Esophagus muscularis mucosa (tissue), 4 donors: Measurements from ENCODE around the gene SNX27. TPM values are rescaled to one million over a fixed set of nuclear protein-coding genes. Genes with fewer than 3 reads are reported as not detected.

Source experiments
- DNase-seq: peaks from one replicate; pipeline ENCODE4 v3.0.0-alpha.2; 2017; ENCODE audit errors: extremely low spot score
- H3K27ac ChIP-seq, 4 donors: fragments of 200-600 bp; sonication (generic); replicated peaks in 1 of 4; 1 replicate in 3 of 4; 2 replicates in 1 of 4; pipeline ENCODE4 v1.5.1; 2016 to 2019; ENCODE audit warnings: mild to moderate bottlenecking in 1 of 4
- H3K27me3 ChIP-seq, 4 donors: fragments of 200-600 bp; sonication (generic); one replicate each; pipeline versions ENCODE4 v1.5.1 to v1.6.0; 2016 to 2019
- H3K36me3 ChIP-seq, 4 donors: fragments of 200-600 bp; sonication (generic); one replicate each; pipeline ENCODE4 v1.5.1; 2016 to 2019
- H3K4me1 ChIP-seq, 4 donors: fragments of 200-600 bp; sonication (generic); one replicate each; pipeline ENCODE4 v1.5.1; 2016 to 2019
- H3K4me3 ChIP-seq, 4 donors: fragments of 200-600 bp; sonication (generic); 1 replicate in 2 of 4; 2 replicates in 2 of 4; pipeline ENCODE4 v1.5.1; 2016 to 2019; ENCODE audit warnings: mild to moderate bottlenecking in 4 of 4, moderate library complexity in 1 of 4
- H3K9me3 ChIP-seq, 4 donors: fragments of 200-600 bp; sonication (generic); 1 replicate in 3 of 4; 2 replicates in 1 of 4; pipeline ENCODE4 v1.5.1; 2016 to 2019
- EP300 ChIP-seq: sonication (generic); formaldehyde crosslinking; IDR thresholded peaks from one replicate; pipeline ENCODE4 v1.6.1; 2017; ENCODE audit warnings: antibody characterized with exemption
- POLR2A ChIP-seq: fragments of 450-650 bp; IDR thresholded peaks from one replicate; pipeline ENCODE4 v1.6.1; 2017; ENCODE audit warnings: antibody characterized with exemption, moderate library complexity, mild to moderate bottlenecking, low read depth
- POLR2AphosphoS5 ChIP-seq, 2 donors: sonication (generic); formaldehyde crosslinking; IDR thresholded peaks; one replicate each; pipeline ENCODE4 v1.6.1; 2017; ENCODE audit warnings: antibody characterized with exemption in 2 of 2
- WGBS: methylation state at CpG from one replicate; pipeline ENCODE4 v1.1.5; 2018; 5-methylcytosine and 5-hydroxymethylcytosine counted together
- intact Hi-C: fragments of 100-400 bp; cut with DNase I; formaldehyde crosslinking; loops from one replicate; pipeline ENCODE4 v1.15.1; 2023
- total RNA-seq, 4 donors: library from RNA; depleted of rRNA; stranded (reverse); fragments of >200 nt; gene quantifications; one replicate each; pipeline versions ENCODE4 v1.1.0 to v1.2.1, GENCODE V29; 2016
- TF ChIP-seq, protein P1 (sequence below), 3 experiments: fragments of 200-600 bp in 2 of 3; fragments of 450-650 bp in 1 of 3; sonication (generic) in 2 of 3; IDR thresholded peaks; one replicate each; pipeline ENCODE4 v1.5.1; 2017 to 2019; ENCODE audit warnings: antibody characterized with exemption in 3 of 3, mild to moderate bottlenecking in 2 of 3, moderate library complexity in 1 of 3

SNX27 gene
- 10 to 100 TPM; 39.4 to 55.4 (median 49.6) TPM for total RNA-seq

DNA sequence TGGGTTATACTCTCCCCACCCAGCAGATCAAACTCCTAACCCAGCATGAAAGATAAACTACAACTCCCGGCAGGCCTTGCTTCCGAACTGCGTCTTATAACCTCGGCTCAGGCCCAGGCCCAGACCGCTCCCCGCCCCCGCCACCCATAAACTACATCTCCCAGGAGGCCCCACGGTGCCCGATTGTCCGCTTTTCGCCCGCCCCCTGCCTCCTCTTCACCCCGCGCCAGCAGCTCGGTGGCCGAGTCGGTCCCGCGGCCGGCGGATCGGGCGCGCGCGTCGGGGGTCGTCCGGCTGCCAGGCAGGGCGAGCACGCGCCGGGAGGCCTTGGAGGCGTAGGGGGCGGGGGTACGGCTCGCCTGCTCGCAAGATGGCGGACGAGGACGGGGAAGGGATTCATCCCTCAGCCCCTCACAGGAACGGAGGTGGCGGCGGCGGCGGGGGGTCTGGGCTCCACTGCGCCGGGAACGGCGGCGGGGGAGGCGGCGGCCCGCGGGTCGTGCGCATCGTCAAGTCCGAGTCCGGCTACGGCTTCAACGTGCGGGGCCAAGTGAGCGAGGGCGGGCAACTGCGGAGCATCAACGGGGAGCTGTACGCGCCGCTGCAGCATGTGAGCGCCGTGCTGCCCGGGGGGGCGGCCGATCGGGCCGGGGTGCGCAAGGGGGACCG is at the start of gene SNX27:
TSS of gene SNX27 (plus strand) at position 219 of the 669 bp plus-strand sequence. CDS start at position 371, 152 bp downstream.
- Histone ChIP-seq H3K27me3 (no peaks in the 10 kb centered on the region), H3K4me3 (peak within 1 kb of the TSS; percentile 92 to 100 (median 94)), H3K4me1 (peaks cover 12 to 63% (median 56%) of the 10 kb centered on the region in 4 donors), H3K27ac (peak within 1 kb of the TSS; percentile 96 to 99 (median 98)), H3K36me3 (no peaks in the 10 kb centered on the region), H3K9me3 (no peaks in the 10 kb centered on the region)
- intact Hi-C loops, result no loop called here
- DNase-seq, result peak; percentile 99
- 0% methylated on average over 1 of the region's 79 CpGs for WGBS
- TF ChIP-seq POLR2A (peak; percentile 50), POLR2AphosphoS5 (IDR thresholded peaks at IDR 0.05) (peak; percentile 62 to 80)
- TF ChIP-seq, protein P1, sequence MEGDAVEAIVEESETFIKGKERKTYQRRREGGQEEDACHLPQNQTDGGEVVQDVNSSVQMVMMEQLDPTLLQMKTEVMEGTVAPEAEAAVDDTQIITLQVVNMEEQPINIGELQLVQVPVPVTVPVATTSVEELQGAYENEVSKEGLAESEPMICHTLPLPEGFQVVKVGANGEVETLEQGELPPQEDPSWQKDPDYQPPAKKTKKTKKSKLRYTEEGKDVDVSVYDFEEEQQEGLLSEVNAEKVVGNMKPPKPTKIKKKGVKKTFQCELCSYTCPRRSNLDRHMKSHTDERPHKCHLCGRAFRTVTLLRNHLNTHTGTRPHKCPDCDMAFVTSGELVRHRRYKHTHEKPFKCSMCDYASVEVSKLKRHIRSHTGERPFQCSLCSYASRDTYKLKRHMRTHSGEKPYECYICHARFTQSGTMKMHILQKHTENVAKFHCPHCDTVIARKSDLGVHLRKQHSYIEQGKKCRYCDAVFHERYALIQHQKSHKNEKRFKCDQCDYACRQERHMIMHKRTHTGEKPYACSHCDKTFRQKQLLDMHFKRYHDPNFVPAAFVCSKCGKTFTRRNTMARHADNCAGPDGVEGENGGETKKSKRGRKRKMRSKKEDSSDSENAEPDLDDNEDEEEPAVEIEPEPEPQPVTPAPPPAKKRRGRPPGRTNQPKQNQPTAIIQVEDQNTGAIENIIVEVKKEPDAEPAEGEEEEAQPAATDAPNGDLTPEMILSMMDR (IDR thresholded peaks at IDR 0.05), result no peak

DNA sequence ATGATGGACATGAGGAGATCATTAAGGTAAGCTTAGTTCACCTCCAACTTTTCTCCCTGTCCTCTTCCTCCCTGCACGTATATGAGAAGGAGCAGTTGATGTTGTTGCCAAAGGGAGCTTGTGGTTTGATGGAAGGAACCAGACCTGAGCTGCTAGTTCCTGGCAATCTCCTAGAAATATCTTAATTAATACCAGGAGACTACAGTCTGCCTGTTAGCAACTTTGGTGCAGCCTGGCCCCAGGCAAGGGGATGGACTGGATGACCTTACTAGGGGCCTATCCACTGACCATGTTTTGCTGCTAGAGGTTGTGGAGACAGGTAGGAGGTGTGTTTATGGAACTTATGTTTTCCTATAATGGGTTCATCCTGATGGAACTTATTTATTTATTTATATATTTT is 49.2 kb upstream of the SNX27 start:
- intact Hi-C loops, result no loop called here
- WGBS, result 75% methylated on average over 1 of the region's 1 CpG
- peaks cover 0 to 6% (median 0%) of the 10 kb centered on the region in 4 donors for H3K4me1 ChIP-seq
- no peak overlapping the region for H3K4me3 ChIP-seq
- no peak for TF ChIP-seq POLR2A
- TF ChIP-seq POLR2AphosphoS5 (IDR thresholded peaks at IDR 0.05), result no peak
- no peak for TF ChIP-seq EP300
- TF ChIP-seq, protein P1 (IDR thresholded peaks at IDR 0.05), result no peak
- no peak for DNase-seq
- H3K27me3 ChIP-seq, result no peaks in the 10 kb centered on the region
- no peak overlapping the region for H3K27ac ChIP-seq
- no peaks in the 10 kb centered on the region for H3K9me3 ChIP-seq
- H3K36me3 ChIP-seq, result peaks cover 15 to 46% (median 26%) of the 10 kb centered on the region in 4 donors

DNA sequence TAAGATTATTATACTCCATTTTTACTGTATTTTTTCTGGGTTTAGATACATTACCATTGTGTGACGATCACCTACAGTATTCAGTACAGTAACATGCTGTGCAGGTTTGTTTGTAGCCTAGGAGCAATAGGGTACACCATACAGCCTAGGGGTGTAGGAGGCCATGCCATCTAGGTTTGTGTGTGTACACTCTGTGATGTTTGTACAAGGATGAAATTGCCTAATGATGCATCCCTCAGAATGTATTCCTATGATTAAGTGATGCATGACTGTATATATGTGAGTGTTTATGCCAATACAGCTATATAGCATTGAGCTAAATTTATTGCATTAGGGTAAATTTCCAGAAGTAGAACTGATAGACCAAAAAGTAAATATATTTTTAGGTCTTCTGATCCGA is 48.5 kb upstream of the SNX27 start:
- WGBS, result 47% methylated on average over 2 of the region's 2 CpGs
- no peak for DNase-seq

DNA sequence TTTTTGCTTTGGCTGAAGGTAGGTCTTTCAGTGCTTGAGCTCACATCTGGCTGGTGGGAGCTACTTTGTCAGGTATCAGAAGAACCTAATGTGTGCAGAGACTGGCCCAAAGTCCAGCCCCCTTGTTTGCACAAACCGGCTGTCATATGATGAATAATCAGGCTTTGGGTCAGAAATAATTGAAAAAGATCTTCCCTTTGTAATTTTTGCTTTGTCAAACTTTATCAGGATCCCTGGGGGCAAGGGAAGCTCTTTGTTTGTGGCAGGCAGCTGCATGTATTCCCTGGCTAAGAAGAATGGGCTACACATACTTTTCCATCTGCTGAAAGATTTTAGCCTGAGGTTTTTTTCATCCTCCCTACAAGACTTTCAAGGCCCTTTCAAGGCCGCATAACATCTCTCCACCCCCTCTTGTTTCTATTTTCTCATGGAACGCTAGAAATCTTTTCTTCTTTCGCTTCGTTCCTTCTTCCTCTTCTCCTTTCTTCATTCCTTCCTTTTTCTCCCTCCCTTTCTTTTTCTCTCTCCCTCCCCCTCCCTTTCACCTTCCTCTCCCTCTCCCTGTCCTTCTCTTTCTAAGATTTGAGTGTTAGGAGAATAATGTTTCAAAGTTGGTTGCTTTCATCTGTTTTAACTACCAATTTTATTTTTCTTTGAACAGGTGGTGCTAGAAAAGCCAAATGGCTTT is 46.2 kb upstream of the SNX27 start:
- Histone ChIP-seq H3K9me3 (no peaks in the 10 kb centered on the region), H3K4me3 (no peak overlapping the region), H3K36me3 (peaks cover 15 to 71% (median 39%) of the 10 kb centered on the region in 4 donors), H3K4me1 (no peaks in the 10 kb centered on the region), H3K27ac (no peak overlapping the region), H3K27me3 (no peaks in the 10 kb centered on the region)
- DNase-seq, result no peak
- 45% methylated on average over 5 of the region's 5 CpGs for WGBS
- TF ChIP-seq EP300 (no peak), POLR2AphosphoS5 (IDR thresholded peaks at IDR 0.05) (no peak), POLR2A (no peak)
- TF ChIP-seq, protein P1 (IDR thresholded peaks at IDR 0.05), result no peak
- intact Hi-C loops, result no loop called here

More for the DNA sequence above, 48.5 kb upstream of the SNX27 start:
- Histone ChIP-seq H3K27me3 (no peaks in the 10 kb centered on the region), H3K4me3 (no peak overlapping the region), H3K9me3 (no peaks in the 10 kb centered on the region), H3K36me3 (peaks cover 15 to 48% (median 27%) of the 10 kb centered on the region in 4 donors), H3K27ac (no peak overlapping the region), H3K4me1 (peaks cover 0 to 6% (median 0%) of the 10 kb centered on the region in 4 donors)
- intact Hi-C loops, result no loop called here
- TF ChIP-seq, protein P1 (IDR thresholded peaks at IDR 0.05), result no peak
- no peak for TF ChIP-seq POLR2A
- no peak for TF ChIP-seq POLR2AphosphoS5 (IDR thresholded peaks at IDR 0.05)
- no peak for TF ChIP-seq EP300
